Gastroesophageal sphincter (tissue), 3 donors: Measurements from ENCODE around the gene ZNF446.

Experiments used
- CTCF ChIP-seq, 4 experiments: fragments of 200-600 bp in 2 of 4; fragments of 450-650 bp in 2 of 4; sonication (generic) in 1 of 4; IDR thresholded peaks; one replicate each; pipeline ENCODE4 v1.5.1; 2017 to 2019; ENCODE audit warnings: antibody characterized with exemption in 4 of 4, mild to moderate bottlenecking in 2 of 4, moderate library complexity in 2 of 4
- EP300 ChIP-seq: sonication (generic); formaldehyde crosslinking; IDR thresholded peaks from one replicate; pipeline ENCODE4 v1.6.1; 2017; ENCODE audit warnings: antibody characterized with exemption, mild to moderate bottlenecking
- POLR2A ChIP-seq, 2 donors: fragments of 450-650 bp; IDR thresholded peaks; one replicate each; pipeline ENCODE4 v1.6.1; 2017; ENCODE audit warnings: antibody characterized with exemption in 2 of 2, mild to moderate bottlenecking in 2 of 2, moderate library complexity in 1 of 2

DNA sequence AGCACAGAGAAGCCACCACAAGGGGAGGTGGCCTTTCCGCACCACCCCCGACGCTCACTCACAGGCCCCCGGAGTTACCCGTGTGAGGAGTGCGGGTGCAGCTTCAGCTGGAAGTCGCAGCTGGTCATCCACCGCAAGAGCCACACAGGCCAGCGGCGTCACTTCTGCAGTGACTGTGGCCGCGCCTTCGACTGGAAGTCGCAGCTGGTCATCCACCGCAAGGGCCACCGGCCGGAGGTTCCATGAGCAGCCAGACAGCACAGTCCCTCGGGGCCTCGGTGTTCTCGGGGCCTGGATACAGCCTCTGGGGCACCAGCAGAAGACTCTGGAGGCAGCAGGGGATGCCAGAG lies 4.3 kb downstream of the ZNF446 start:
- no peak for TF ChIP-seq POLR2A (IDR thresholded peaks at IDR 0.05)
- TF ChIP-seq CTCF (IDR thresholded peaks at IDR 0.05): no peak
- TF ChIP-seq EP300: no peak
